Duodenal mucosa (tissue), 2 donors: ENCODE data around the gene HIGD1C.
A peak's percentile ranks its signal among the peaks of the same experiment; 100 is the strongest.
"Not testable (repeated sequence)": the region's sequence is repeated elsewhere in the genome, so short reads cannot be mapped to it uniquely, and the experiment has no call there.

ENCODE experiments used
- H3K27ac ChIP-seq: one replicate; pipeline ENCODE4 v1.7.0; 2013; ENCODE audit warnings: low read depth, low read length
- H3K27me3 ChIP-seq, 2 donors: one replicate each; pipeline ENCODE4 v1.7.0; 2013; ENCODE audit warnings: low read length in 2 of 2, control low read depth in 1 of 2; ENCODE audit not compliant: insufficient read depth in 2 of 2, control insufficient read depth in 1 of 2
- H3K36me3 ChIP-seq, 2 donors: one replicate each; pipeline ENCODE4 v1.7.0; 2013; ENCODE audit warnings: low read length in 2 of 2, control low read depth in 1 of 2; ENCODE audit not compliant: insufficient read depth in 2 of 2, control insufficient read depth in 1 of 2
- H3K4me1 ChIP-seq, 2 donors: one replicate each; pipeline ENCODE4 v1.7.0; 2013; ENCODE audit warnings: low read length in 2 of 2, control low read depth in 1 of 2; ENCODE audit not compliant: insufficient read depth in 2 of 2, control insufficient read depth in 1 of 2
- H3K4me3 ChIP-seq, 2 donors: one replicate each; pipeline ENCODE4 v1.7.0; 2013; ENCODE audit warnings: low read length in 2 of 2, low read depth in 1 of 2
- H3K9ac ChIP-seq, 2 donors: one replicate each; pipeline ENCODE4 v1.7.0; 2013; ENCODE audit warnings: low read length in 2 of 2, low read depth in 1 of 2
- H3K9me3 ChIP-seq, 2 donors: one replicate each; pipeline ENCODE4 v1.7.0; 2013; ENCODE audit warnings: low read length in 2 of 2, control low read depth in 1 of 2; ENCODE audit not compliant: control insufficient read depth in 1 of 2

HIGD1C gene

GRCh38 chr12:50951112-50951511, 1.2 kb upstream of the HIGD1C start:
- Histone ChIP-seq H3K27me3 (no peaks in the 10 kb centered on the region), H3K4me3 (no peak overlapping the region), H3K4me1 (no peaks in the 10 kb centered on the region), H3K9me3 (no peaks in the 10 kb centered on the region), H3K27ac (no peak overlapping the region), H3K36me3 (no peaks in the 10 kb centered on the region), H3K9ac (no peak overlapping the region)

GRCh38 chr12:50953047-50953446, 703 bp downstream of the HIGD1C start:
- H3K9ac ChIP-seq: no peak overlapping the region
- no peaks in the 10 kb centered on the region for H3K4me1 ChIP-seq
- H3K36me3 ChIP-seq: no peaks in the 10 kb centered on the region
- no peaks in the 10 kb centered on the region for H3K27me3 ChIP-seq
- no peaks in the 10 kb centered on the region for H3K9me3 ChIP-seq
- no peak overlapping the region for H3K4me3 ChIP-seq
- H3K27ac ChIP-seq: no peak overlapping the region

DNA sequence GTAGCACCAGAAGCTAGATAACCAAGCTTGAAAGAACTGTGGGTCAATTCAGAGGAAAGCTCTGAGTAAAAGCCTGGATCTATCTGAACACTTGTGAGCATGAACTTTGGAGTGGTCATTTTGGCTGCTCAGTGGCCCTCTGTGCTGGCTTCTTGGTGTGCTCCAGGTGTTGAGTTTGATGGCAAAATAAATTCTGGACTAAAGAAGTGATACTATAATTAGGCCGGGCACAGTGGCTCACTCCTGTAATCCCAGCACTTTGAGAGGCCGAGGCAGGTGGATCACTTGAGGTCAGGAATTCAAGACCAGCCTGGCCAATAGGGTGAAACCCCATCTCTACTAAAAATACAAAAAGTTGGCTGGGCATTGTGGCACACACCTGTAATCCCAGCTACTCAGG, 2.4 kb downstream of the HIGD1C start:
- H3K36me3 ChIP-seq, H3K27me3 ChIP-seq, H3K27ac ChIP-seq, H3K4me3 ChIP-seq, H3K9me3 ChIP-seq, H3K4me1 ChIP-seq, H3K9ac ChIP-seq: not testable (repeated sequence)

DNA sequence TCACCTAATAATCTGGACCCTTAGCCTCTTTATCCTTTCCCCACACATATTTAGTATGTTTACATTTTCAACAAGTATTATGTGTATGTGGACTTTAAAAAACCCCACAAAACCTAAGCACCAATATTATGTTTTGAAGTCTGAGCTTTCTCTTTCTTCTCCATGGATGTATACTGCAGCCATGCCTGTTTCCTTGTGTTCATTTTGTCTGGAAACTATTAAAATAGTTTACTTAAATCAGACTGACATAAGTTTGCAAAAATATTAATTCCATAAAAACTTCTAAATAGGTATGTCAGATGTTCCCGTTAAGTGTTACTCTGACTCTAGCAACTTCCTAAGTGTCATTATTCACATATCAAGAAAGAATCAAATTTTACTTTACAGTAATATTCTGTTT, 2.9 kb downstream of the HIGD1C start:
- no peaks in the 10 kb centered on the region for H3K9me3 ChIP-seq
- no peaks in the 10 kb centered on the region for H3K27me3 ChIP-seq
- no peak overlapping the region for H3K27ac ChIP-seq
- H3K4me1 ChIP-seq: no peaks in the 10 kb centered on the region
- no peak overlapping the region for H3K4me3 ChIP-seq
- no peak overlapping the region for H3K9ac ChIP-seq
- H3K36me3 ChIP-seq: no peaks in the 10 kb centered on the region

DNA sequence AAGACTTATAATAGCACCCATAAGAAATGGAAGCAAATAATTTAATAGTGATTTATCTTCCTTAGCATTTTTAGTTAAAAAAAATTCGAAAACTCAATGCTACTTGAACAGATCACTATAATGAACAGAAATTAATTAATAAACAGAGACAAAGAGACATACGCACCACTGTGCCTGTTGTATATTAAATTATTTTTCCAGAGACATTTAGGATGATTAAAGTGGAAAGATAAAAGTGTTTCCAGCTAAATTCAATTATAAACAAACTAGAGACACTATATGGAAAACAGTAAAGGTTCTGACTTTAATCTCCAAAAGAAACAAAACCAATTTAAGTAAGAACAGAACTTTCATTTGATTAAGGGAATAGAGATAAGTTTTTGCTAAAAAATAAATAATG, 3.4 kb downstream of the HIGD1C start:
- Histone ChIP-seq H3K4me3 (no peak overlapping the region), H3K4me1 (no peaks in the 10 kb centered on the region), H3K27me3 (no peaks in the 10 kb centered on the region), H3K9ac (no peak overlapping the region), H3K9me3 (no peaks in the 10 kb centered on the region), H3K27ac (no peak overlapping the region), H3K36me3 (no peaks in the 10 kb centered on the region)

DNA sequence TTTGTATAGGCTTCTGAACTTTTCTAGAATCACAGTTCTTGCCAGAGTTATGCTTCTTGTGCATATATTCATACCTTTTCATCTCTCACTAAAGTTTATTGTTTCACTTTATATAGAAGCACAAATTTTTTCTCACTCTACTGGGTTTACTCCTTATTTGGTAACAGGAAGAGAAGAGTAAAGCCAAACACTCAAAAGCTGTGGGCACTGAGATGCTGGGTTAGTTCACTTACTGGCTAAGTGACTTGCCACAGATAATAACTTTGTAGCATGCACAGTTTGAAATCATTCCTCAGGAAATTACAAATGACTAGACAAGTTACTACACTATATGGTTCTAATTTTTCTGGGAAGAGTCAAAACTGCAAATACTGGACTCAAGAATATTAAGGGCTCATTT, 7.8 kb downstream of the HIGD1C start:
- H3K36me3 ChIP-seq: no peaks in the 10 kb centered on the region
- H3K27me3 ChIP-seq: no peaks in the 10 kb centered on the region

DNA sequence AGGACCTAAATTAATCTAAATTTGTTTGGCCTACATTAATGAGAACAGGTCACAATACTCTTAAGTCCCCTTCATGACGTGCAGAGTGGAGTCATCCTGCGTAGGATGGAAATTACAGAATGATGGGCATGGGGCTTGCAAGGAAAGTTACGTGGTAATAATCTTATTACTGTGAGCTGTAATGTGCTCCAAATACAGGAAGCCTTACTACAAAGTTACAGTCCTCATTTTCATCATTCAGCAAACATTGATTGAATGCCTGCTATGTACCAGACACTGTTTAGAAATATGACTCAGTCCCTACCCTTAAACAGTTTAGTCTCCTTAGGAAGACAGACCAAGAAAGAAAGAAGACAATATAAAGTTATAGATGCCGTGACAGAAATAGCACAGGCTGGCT, 9.4 kb downstream of the HIGD1C start:
- Histone ChIP-seq H3K27me3 (no peaks in the 10 kb centered on the region), H3K4me1 (no peaks in the 10 kb centered on the region), H3K9ac (no peak overlapping the region), H3K27ac (no peak overlapping the region), H3K9me3 (no peaks in the 10 kb centered on the region), H3K36me3 (no peaks in the 10 kb centered on the region), H3K4me3 (no peak overlapping the region)

More for the DNA sequence above, 7.8 kb downstream of the HIGD1C start:
- Histone ChIP-seq H3K4me3 (no peak overlapping the region), H3K27ac (no peak overlapping the region), H3K9ac (no peak overlapping the region), H3K9me3 (no peaks in the 10 kb centered on the region), H3K4me1 (no peaks in the 10 kb centered on the region)

DNA sequence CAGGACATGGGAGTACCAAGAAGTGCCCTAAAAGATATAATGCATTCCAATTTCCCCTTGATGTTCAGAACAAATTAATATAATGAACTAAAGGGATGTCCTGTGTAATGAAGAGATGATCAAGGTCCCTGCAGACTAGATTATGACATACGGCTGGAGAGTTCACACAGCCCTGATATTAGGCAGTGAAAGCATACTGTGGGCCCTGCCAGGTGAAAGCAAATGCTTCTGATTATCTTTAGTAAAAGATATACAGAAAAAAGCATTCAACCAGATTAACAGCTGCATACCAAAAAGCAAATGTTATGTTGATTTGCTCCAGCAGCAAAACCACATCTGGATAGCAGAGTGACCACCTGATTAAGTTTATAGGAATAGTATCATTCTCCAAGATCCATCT, 12.1 kb downstream of the HIGD1C start:
- Histone ChIP-seq H3K27me3 (no peaks in the 10 kb centered on the region), H3K4me3 (no peak overlapping the region), H3K9me3 (no peaks in the 10 kb centered on the region), H3K27ac (no peak overlapping the region), H3K36me3 (peaks cover 0 to 4% of the 10 kb centered on the region in 2 donors), H3K9ac (no peak overlapping the region), H3K4me1 (no peaks in the 10 kb centered on the region)

- Histone ChIP-seq H3K4me3 (no peak overlapping the region), H3K4me1 (no peaks in the 10 kb centered on the region), H3K27me3 (no peaks in the 10 kb centered on the region), H3K27ac (no peak overlapping the region), H3K9me3 (no peaks in the 10 kb centered on the region), H3K36me3 (peaks cover 2 to 4% of the 10 kb centered on the region in 2 donors), H3K9ac (no peak overlapping the region)
These were observed 19.6 kb downstream of the HIGD1C start for GRCh38 chr12:50971946-50972345.

GRCh38 chr12:50979369-50980052, 27.2 kb downstream of the HIGD1C start:
- Histone ChIP-seq H3K9me3 (no peaks in the 10 kb centered on the region), H3K9ac (no peak overlapping the region), H3K4me1 (peaks cover 0 to 12% of the 10 kb centered on the region in 2 donors), H3K4me3 (no peak overlapping the region), H3K36me3 (peaks cover 0 to 4% of the 10 kb centered on the region in 2 donors), H3K27ac (peak overlapping the region; percentile 6), H3K27me3 (no peaks in the 10 kb centered on the region)

- Histone ChIP-seq H3K27me3 (no peaks in the 10 kb centered on the region), H3K9ac (no peak overlapping the region), H3K4me3 (no peak overlapping the region), H3K4me1 (peaks cover 4 to 22% of the 10 kb centered on the region in 2 donors), H3K36me3 (peaks cover 0 to 4% of the 10 kb centered on the region in 2 donors), H3K27ac (no peak overlapping the region), H3K9me3 (no peaks in the 10 kb centered on the region)
These were observed 28.2 kb downstream of the HIGD1C start for GRCh38 chr12:50980545-50980944.
